ENCODE results near the gene LMBRD2. TPM values are rescaled to one million over a fixed set of nuclear protein-coding genes. Genes with fewer than 3 reads are reported as not detected.
A peak's percentile ranks its signal among the peaks of the same experiment; 100 is the strongest.
"Not testable (repeated sequence)": the region's sequence is repeated elsewhere in the genome, so short reads cannot be mapped to it uniquely, and the experiment has no call there.

LMBRD2 gene
- total RNA-seq, 1 donor from 2014 or later = 47.3 TPM

DNA sequence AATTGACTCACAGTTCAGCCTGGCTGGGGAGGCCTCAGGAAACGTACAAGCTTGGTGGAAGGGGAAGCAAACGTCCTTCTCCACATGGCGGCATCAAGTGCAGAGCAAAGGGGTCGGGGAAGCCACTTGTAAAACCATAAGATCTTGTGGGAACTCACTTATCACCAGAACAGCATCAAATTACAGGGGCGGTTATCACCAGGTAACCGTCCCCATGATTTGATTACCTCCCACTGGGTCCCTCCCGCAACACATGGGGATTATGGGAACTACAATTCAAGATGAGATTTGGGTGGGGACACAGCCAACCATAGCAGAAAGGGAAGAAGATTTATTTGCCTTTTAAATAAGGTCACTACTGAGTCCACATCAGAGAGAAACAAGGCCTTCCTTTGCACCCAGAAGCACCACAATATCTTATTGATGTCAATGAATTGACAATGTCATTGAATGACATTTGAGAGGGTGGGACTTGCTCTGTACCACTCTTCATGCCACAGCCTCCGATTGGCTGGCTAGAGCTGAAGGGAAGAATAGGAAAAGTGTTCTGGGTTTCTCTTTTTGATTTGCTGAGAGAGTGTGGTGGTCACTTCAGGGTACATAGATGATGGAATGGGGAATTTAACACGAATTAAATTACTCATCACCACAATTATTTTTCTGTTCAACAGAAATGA is 11.3 kb upstream of the LMBRD2 start:
- no peak for DNase-seq (ENCODE audit: low read depth)

GRCh38 chr5:36161361-36161760 is 9.7 kb upstream of the LMBRD2 start:
- peak; percentile 54 for DNase-seq (ENCODE audit: low read depth)

GRCh38 chr5:36160617-36161016 is 8.9 kb upstream of the LMBRD2 start:
- DNase-seq (ENCODE audit: low read depth) = peak; percentile 71

DNA sequence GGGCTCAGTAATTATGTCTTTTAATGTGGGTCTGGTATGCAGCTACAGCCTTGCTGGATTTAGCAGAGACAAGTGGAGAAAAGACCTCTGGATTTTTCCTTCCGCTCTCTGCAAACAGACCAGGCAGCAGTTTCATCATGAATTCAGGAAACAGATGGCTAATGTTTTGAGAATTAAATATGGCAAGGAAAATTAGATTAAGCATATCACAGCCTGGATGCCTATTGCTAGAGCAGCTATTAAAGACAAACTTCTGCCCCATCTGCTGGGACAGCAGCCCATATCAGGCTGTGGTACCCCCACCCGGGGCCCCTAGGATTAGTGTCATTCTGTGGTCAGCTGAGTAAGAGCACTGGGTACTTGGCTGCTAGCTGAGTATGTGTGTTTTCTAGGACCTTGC is 6.5 kb upstream of the LMBRD2 start:
- DNase-seq (ENCODE audit: low read depth) = peak; percentile 83

DNA sequence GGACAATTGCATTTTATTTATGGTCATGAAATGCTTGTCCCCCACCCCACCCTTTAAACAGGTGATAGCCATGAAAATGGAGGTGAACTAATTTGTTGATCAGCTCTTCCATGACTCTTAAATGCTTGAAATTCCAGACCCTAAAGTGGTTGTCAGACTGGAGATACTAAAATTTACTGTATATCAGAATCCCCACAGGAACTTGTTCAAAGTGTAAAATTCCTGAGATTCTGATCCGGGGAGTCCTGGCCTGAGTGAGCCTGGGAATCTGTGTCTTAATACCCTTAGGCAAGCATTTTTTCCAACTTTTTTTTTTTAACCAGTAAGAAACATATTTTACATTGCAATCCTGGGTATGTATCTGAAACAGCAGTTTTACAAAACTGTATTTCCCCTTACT is 4.9 kb upstream of the LMBRD2 start:
- peak; percentile 61 for DNase-seq (ENCODE audit: low read depth)

- peak; percentile 98 for DNase-seq (ENCODE audit: low read depth)
Observed at GRCh38 chr5:36156121-36156601, 4.5 kb upstream of the LMBRD2 start.

DNA sequence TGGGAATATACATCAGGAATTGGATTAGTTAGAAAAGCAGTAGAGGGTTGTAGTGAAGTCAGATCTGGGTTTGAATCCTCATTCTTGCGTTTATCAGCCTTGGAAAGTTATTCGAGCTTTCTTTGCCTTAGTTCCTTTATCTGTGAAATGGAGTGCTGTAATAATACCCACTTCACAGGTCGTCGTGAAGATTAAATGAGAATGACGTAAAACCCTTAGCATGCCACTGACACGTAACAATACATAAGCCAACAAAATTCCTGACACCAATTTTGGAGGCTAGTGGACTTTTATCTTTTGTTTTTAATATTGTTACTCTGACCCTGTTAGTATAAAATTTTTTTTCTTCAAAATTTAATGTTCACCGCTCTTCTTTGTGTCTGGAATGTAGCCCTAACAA is 3.6 kb upstream of the LMBRD2 start:
- no peak for DNase-seq (ENCODE audit: low read depth)

GRCh38 chr5:36153726-36154125 is 2.0 kb upstream of the LMBRD2 start:
- no peak for DNase-seq (ENCODE audit: low read depth)

DNA sequence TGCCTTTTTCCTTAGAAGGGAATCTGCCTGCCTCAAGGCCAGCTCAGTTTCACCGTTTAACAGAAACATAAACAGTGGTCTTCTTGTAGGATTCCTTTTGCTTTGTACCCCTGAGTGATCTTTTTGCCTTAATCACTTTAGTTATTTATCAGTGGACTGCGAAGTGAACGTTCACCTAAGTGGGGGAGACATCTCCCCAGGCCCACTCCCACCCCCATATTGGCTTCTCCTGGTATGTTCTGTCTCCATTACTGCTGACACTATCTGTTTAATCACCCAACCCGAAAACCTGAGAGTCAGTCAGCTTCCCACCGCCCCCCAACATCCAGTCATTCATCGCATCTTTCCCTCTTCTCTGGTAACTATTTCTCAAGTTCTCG is 1.6 kb upstream of the LMBRD2 start:
- DNase-seq (ENCODE audit: low read depth) = no peak

- DNase-seq (ENCODE audit: low read depth) = no peak
Observed at GRCh38 chr5:36152324-36153297, 924 bp upstream of the LMBRD2 start.

DNA sequence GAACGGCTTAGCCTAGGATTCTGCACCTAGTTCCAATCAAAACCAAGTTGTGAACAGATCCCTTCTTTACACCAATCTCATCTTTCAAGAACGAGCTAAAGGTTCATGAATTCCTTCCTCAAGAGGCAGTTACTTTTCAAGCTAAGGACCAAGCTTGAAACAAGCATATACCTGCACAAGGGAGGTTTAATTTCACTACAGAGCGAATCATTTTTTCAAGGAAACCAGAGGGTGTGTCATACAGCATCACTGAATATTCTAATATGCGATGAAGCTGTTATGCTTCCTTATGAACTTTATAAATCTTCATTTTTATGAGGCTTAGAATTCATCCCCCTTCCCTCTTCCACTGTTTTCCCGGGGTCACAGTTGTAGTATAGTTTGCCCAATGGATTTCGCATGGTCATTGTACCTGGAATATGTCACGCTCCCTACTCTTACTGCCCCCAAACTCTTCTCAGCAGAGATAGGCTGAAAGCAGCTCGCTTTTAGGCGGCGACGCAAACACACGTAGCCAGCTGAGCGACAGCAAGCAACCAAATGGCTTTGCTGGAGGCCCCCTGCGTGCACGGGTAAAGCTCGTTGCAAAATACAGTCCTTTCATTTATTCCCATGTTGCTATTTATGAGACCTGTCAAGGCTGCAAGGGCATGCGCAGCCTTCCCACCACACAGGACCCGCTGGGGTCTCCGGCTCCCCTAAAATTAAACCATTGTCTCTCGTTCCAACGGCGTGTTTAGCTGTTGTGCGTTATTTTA is 832 bp downstream of the LMBRD2 start:
- peak; percentile 46 for DNase-seq (ENCODE audit: low read depth)

- DNase-seq (ENCODE audit: low read depth) = no peak
Observed at GRCh38 chr5:36147681-36148080, 4.0 kb downstream of the LMBRD2 start.

DNA sequence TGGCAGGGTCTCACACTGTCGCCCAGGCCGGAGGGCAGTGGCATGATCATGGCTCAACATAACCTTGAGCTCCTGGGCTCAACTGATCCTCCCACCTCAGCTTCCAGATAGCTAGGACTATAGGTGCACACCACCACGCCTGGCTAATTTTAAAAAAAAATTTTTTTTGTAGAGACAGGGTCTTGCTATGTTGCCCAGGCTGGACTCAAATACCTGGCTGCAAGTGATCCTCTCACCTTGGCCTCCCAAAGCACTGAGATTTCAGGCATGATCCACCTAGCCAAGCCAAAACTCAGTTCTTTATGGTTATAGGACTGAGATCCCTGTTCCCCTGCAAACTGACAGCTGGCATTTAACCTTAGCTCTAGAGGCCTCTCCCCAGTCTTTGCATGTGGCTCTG is 5.3 kb downstream of the LMBRD2 start:
- DNase-seq (ENCODE audit: low read depth) = no peak

DNA sequence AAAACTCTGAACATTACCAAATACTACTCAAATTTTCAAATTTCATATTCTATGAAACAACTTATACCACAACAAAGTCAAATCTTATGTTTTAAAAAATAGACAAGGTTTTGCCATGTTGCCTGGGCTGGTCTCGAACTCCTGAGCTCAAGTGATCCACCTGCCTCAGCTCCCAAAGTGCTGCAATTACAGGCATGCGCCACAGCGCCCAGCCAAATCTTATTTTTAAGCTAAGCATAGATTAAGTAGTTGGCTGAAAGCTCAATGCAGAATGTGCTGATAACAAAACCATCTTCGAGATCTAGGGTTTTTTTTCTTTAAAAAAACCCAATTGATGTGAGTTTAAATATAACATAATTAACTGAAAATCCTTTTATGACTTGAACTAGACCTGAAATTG is 6.4 kb downstream of the LMBRD2 start:
- DNase-seq (ENCODE audit: low read depth) = no peak

GRCh38 chr5:36138900-36139683 is 12.6 kb downstream of the LMBRD2 start:
- DNase-seq (ENCODE audit: low read depth) = no peak

DNA sequence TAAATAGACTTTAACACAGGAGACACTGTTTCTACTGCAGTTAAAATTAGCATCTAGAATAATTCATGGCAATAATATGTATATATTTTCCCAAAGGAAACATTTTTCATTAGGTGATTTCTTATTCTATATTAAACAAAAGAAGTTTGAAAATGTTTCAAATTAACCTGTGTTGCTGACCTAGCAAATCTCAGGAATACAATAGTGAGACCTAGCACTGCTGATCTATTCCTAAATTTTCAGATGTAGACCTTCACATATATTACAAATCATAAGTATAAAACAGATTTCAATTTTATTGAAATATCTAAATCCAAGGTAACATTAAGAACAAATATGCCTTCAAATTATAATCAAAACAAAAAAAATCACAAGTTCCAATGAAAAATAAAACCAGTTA is 15.1 kb downstream of the LMBRD2 start:
- DNase-seq (ENCODE audit: low read depth) = no peak

- no peak for DNase-seq (ENCODE audit: low read depth)
Observed at GRCh38 chr5:36135988-36136387, 15.7 kb downstream of the LMBRD2 start.

GRCh38 chr5:36133009-36133408 is 18.7 kb downstream of the LMBRD2 start:
- not testable (repeated sequence) for DNase-seq (ENCODE audit: low read depth)

DNA sequence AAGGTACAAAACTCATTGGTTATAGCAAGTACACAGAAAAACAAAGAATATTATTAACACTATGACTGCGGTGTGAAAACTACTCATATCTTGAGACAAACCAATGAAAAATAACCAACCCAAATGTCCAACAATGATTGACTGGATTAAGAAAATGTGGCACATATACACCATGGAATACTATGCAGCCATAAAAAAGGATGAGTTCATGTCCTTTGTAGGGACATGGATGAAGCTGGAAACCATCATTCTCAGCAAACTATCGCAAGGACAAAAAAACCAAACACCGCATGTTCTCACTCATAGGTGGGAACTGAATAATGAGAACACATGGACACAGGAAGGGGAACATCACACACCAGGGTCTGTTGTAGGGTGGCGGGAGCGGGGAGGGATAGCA is 22.0 kb downstream of the LMBRD2 start:
- DNase-seq (ENCODE audit: low read depth) = not testable (repeated sequence)

DNA sequence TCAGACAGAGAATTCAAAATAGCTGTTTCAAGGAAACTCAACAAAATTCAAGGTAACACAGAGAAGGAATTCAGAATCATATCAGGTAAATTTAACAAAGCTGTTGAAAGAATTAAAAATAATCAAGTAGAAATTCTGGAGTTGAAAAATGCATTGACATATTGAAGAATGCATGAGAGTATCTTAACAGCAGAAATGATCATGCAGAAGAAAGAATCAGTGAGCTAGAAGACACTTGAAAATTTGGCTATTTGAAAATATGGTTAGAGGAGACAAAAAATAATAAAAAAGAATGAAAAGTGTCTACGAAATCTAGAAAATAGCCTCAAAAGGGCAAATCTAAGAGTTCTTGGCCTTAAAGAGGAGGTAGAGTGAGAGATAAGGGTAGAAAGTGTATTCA is 22.9 kb downstream of the LMBRD2 start:
- no peak for DNase-seq (ENCODE audit: low read depth)

GRCh38 chr5:36125868-36126267 is 25.8 kb downstream of the LMBRD2 start:
- no peak for DNase-seq (ENCODE audit: low read depth)
